Measurements from ENCODE around the gene ODF2L. TPM values are rescaled to one million over a fixed set of nuclear protein-coding genes. Genes with fewer than 3 reads are reported as not detected.

Gene ODF2L
- total and polyA plus RNA-seq, 2 of the 13 experiments (the other 11 are each of a cell fraction or from before 2014, with no cell fraction given): 0.07 TPM; not detected in 1

- no peak for TF ChIP-seq TCF12 (IDR thresholded peaks at IDR 0.05)
- no peak for TF ChIP-seq TCF12 (CRISPR knock-in tag; IDR thresholded peaks at IDR 0.05)
- TF ChIP-seq HOXA5 (CRISPR knock-in tag; IDR thresholded peaks at IDR 0.05): no peak
- no peak for TF ChIP-seq PBX2 (CRISPR knock-in tag; IDR thresholded peaks at IDR 0.05)
- no peak for TF ChIP-seq PAXIP1 (CRISPR knock-in tag; conservative IDR thresholded peaks at IDR 0.05)
- no peak for TF ChIP-seq ZSCAN31 (CRISPR knock-in tag; IDR thresholded peaks at IDR 0.05; ENCODE audit: low read depth)
- no peak for TF ChIP-seq POGZ (CRISPR knock-in tag; IDR thresholded peaks at IDR 0.05)
- TF ChIP-seq GLI4 (CRISPR knock-in tag; IDR thresholded peaks at IDR 0.05; ENCODE audit: borderline replicate concordance): no peak
- TF ChIP-seq KDM1A (CRISPR knock-in tag; IDR thresholded peaks at IDR 0.05): no peak
- no peak for TF ChIP-seq ZFP41 (CRISPR knock-in tag; IDR thresholded peaks at IDR 0.05; ENCODE audit: borderline replicate concordance)
- no peak for TF ChIP-seq PAX8 (CRISPR knock-in tag; IDR thresholded peaks at IDR 0.05; ENCODE audit: borderline replicate concordance)
Measured at GRCh38 chr1:86423473-86423872, 27.4 kb upstream of the ODF2L start (continued).

Data from HepG2 (cell line).